Activated CD4-positive, alpha-beta T cell treated with anti-CD3 and anti-CD28 coated beads for 36 hours (primary cell): Measurements from ENCODE around the gene RAPGEF6. TPM values are rescaled to one million over a fixed set of nuclear protein-coding genes. Genes with fewer than 3 reads are reported as not detected.
"Not testable (repeated sequence)": the region's sequence is repeated elsewhere in the genome, so short reads cannot be mapped to it uniquely, and the experiment has no call there.

Experiments used
- ATAC-seq: fragments of 200-7000 bp; cut with Tn5 transposase; one replicate; pipeline ENCODE4 v1.10.0; 2021; ENCODE audit warnings: mild to moderate bottlenecking, moderate library complexity
- CTCF ChIA-PET: fragments of 350-600 bp; sonication (Branson Sonifier 250); formaldehyde crosslinking; loops from one replicate; lab custom pipeline; 2021; ENCODE audit warnings: antibody characterized with exemption; lab: Charles Lee
- POLR2A ChIA-PET: fragments of 350-600 bp; sonication (Branson Sonifier 250); formaldehyde crosslinking; loops from one replicate; lab custom pipeline; 2021; ENCODE audit warnings: antibody characterized with exemption, inconsistent platforms; lab: Charles Lee
- DNase-seq: peaks from one replicate; pipeline ENCODE4 v3.0.0-alpha.2; 2020
- H3K27ac Mint-ChIP-seq: one replicate; pipeline ENCODE4 v1.8.0; 2021; ENCODE audit warnings: mixed read lengths
- H3K27me3 Mint-ChIP-seq: one replicate; pipeline ENCODE4 v1.8.0; 2021; ENCODE audit warnings: mixed read lengths
- H3K36me3 Mint-ChIP-seq: one replicate; pipeline ENCODE4 v1.8.0; 2021; ENCODE audit warnings: low read depth, mixed read lengths
- H3K4me1 Mint-ChIP-seq: one replicate; pipeline ENCODE4 v1.8.0; 2021; ENCODE audit warnings: mixed read lengths
- H3K4me3 Mint-ChIP-seq: one replicate; pipeline ENCODE4 v1.8.0; 2021; ENCODE audit warnings: mild to moderate bottlenecking, moderate library complexity, mixed read lengths
- H3K9me3 Mint-ChIP-seq: one replicate; pipeline ENCODE4 v1.8.0; 2021; ENCODE audit warnings: low read depth, mixed read lengths
- intact Hi-C, 2 experiments: fragments of 100-400 bp; cut with DNase I in 1 of 2; cut with micrococcal nuclease in 1 of 2; formaldehyde crosslinking; loops; one replicate each; pipeline versions ENCODE4 v1.14.2 to v1.15.1; 2022 to 2024; cut with DNase I, micrococcal nuclease
- total RNA-seq, 2 experiments: library from RNA; stranded (reverse); gene quantifications; one replicate each; pipeline ENCODE4 v1.2.3, GENCODE V29; 2021

RAPGEF6 gene
- total RNA-seq, 2 experiments from 2014 or later = 26.5 to 30.5 TPM

DNA sequence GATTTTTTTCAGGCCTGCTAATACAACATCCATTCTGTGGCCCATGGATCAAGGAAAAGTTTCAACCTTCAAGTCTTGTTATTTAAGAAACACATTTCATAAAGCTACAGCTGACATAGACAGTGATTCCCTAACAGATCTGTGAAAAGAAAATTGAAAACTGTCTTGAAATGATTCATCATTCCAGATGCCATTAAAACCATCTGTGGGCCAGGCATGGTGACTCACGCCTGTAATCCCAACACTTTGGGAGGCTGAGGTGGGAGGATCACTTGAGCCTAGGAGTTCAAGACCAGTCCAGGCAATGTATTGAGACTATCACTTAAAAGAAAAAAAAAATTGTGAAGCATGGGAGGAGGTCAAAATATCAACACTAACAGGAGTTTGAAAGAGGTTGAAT lies 6.0 kb downstream of the RAPGEF6 start:
- peaks cover 50% of the 10 kb centered on the region for H3K4me1 Mint-ChIP-seq
- no peak overlapping the region for H3K4me3 Mint-ChIP-seq
- peaks cover 16% of the 10 kb centered on the region for H3K36me3 Mint-ChIP-seq
- H3K9me3 Mint-ChIP-seq = no peaks in the 10 kb centered on the region
- POLR2A ChIA-PET = interaction anchor here (0.7 kb wide), 1 partner anchor 761 kb away, joined by 3 read pairs; no protein-coding TSS in a partner anchor
- DNase-seq (no peak), ATAC-seq (no peak)
- H3K27me3 Mint-ChIP-seq = no peaks in the 10 kb centered on the region
- intact Hi-C loops = no loop called here
- CTCF ChIA-PET = interaction anchor here (1.2 to 1.8 kb wide), 5 partner anchors 18 to 379 kb away, joined by 3 to 5 read pairs (median 3); no protein-coding TSS in a partner anchor
- H3K27ac Mint-ChIP-seq = peak overlapping the region; percentile 67

DNA sequence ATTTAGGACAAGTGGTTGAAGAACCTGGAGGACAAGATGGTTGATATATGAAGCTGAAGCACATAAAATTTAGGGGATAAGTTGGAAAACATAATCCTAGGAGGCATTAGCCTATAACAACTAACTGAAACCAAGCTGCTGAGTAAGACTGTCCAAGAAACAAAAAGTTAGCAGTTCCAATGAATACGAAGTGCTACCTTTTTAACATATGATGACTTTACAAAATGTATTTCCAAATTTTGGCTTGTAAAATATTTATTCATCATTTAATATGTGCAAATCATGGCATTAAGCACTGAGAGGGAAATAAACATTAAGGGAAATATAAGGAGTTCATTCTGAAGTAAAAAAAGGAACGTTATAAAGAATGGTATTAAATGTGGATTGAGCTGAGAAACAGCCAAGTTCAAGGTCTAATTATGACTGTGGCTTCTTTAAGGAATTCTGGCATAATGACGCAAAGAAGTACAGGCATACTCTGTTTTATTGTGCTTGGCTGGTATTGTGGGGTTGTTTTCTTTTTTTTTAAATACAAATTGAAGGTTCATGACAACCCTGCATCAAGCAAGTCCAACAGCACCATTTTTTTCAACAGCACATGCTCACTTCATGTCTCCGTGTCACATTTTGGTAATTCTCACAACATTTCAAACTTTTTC lies 7.7 kb downstream of the RAPGEF6 start:
- DNase-seq (no peak), ATAC-seq (no peak)
- ChIA-PET CTCF (no interaction called here), POLR2A (no interaction called here)
- H3K36me3 Mint-ChIP-seq = peaks cover 24% of the 10 kb centered on the region
- peaks cover 59% of the 10 kb centered on the region for H3K4me1 Mint-ChIP-seq
- H3K27me3 Mint-ChIP-seq = no peaks in the 10 kb centered on the region
- no peaks in the 10 kb centered on the region for H3K9me3 Mint-ChIP-seq
- H3K4me3 Mint-ChIP-seq = no peak overlapping the region
- intact Hi-C loops = no loop called here
- H3K27ac Mint-ChIP-seq = no peak overlapping the region

DNA sequence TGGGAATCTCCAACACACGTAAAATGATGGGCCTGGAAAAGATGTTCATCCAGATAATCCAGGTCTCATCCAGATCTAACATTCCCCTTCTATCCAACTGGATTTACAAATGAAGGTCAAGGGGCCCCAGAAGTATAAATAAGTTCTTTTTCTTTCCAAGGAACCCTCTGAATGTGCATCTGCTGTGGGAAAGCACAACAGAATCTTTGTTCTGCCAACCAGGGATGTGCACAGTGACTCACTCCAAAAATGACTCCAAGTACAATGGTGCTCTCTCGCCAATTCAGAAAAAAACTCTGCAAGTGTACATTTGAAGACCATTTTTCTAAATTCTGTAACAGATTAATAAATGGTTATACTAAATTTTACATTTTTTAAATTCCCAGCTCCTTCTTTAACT lies 12.4 kb downstream of the RAPGEF6 start:
- no peak for DNase-seq
- Mint-ChIP-seq H3K4me1 (peaks cover 73% of the 10 kb centered on the region), H3K27ac (no peak overlapping the region), H3K9me3 (no peaks in the 10 kb centered on the region), H3K36me3 (peaks cover 28% of the 10 kb centered on the region), H3K4me3 (no peak overlapping the region), H3K27me3 (no peaks in the 10 kb centered on the region)
- intact Hi-C loops = no loop called here
- POLR2A ChIA-PET = no interaction called here
- CTCF ChIA-PET = interaction anchor here (0.5 kb wide), 1 partner anchor 93 kb away, joined by 4 read pairs; no protein-coding TSS in a partner anchor
- no peak for ATAC-seq

DNA sequence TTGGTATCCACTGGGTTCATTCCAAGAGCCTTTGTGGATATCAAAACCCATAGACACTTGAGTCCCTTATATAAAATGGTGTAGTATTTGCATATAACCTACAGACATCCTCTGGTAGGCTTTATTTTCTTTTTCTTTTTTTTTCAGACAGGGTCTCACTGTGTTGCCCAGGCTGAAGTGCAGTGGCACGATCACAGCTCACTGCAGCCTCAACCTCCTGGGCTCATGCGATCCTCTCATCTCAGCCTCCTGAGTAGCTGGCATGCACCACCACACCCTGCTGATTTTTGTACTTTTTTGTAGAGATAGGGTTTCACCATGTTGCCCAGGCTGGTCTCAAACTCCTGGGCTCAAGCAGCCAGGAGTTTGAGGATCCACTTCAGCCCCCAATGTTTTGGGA lies 13.9 kb downstream of the RAPGEF6 start:
- H3K27ac Mint-ChIP-seq, CTCF ChIA-PET, ATAC-seq, H3K4me3 Mint-ChIP-seq, H3K27me3 Mint-ChIP-seq, intact Hi-C loops, POLR2A ChIA-PET, DNase-seq, H3K9me3 Mint-ChIP-seq: not testable (repeated sequence)
- H3K36me3 Mint-ChIP-seq = peaks cover 28% of the 10 kb centered on the region
- H3K4me1 Mint-ChIP-seq = peaks cover 74% of the 10 kb centered on the region

DNA sequence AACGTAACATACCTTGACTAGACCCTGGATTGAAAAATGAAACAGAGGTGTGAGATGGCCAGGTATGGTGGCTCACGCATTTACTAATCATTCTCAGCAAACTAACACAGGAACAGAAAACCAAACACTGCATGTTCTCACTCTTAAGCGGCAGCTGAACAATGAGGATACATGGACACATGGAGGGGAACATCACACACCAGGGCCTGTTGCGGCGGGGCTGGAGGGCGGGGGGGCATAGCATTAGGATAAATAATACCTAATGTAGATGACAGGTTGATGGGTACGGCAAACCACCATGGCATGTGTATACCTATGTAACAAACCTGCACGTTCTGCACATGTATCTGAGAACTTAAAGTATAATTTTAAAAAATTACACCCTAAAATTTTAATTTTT lies 15.9 kb downstream of the RAPGEF6 start:
- no peaks in the 10 kb centered on the region for H3K9me3 Mint-ChIP-seq
- no peak for DNase-seq
- no peak for ATAC-seq
- CTCF ChIA-PET = no interaction called here
- H3K4me1 Mint-ChIP-seq = peaks cover 68% of the 10 kb centered on the region
- POLR2A ChIA-PET = no interaction called here
- intact Hi-C loops = no loop called here
- H3K27ac Mint-ChIP-seq = no peak overlapping the region
- H3K27me3 Mint-ChIP-seq = no peaks in the 10 kb centered on the region
- no peak overlapping the region for H3K4me3 Mint-ChIP-seq
- peaks cover 28% of the 10 kb centered on the region for H3K36me3 Mint-ChIP-seq

DNA sequence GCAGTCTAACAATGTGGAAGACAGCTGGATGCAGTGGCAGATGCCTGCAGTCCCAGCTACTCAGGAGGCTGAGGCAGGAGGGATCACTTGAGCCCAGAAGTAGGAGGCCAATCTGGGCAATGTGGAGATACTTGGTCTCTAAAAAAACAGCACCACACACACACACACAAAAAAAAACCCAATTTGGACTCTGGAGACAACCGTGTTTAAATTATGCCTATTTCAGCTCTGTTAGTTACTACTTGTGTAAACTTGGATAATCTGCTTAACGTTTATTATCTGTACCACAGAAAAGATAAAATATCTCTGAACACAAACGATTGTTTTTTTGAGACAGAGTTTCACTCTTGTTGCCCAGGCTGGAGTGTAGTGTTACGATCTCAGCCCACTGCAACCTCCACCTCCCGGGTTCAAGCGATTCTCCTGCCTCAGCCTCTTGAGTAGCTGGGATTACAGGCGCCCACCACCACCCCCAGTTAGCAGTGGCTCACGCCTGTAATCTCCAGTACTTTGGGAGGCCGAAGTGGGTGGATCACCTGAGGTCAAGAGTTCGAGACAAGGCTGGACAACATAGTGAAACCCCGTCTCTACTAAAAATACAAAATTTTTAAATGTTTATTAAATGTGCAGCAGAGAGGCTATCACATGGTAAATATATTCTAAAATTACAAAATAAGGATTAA lies 17.7 kb downstream of the RAPGEF6 start:
- intact Hi-C loops = no loop called here
- Mint-ChIP-seq H3K9me3 (no peaks in the 10 kb centered on the region), H3K4me3 (no peak overlapping the region), H3K27me3 (no peaks in the 10 kb centered on the region), H3K36me3 (peaks cover 23% of the 10 kb centered on the region), H3K27ac (no peak overlapping the region), H3K4me1 (peaks cover 55% of the 10 kb centered on the region)
- ChIA-PET POLR2A (no interaction called here), CTCF (interaction anchor here (0.8 to 1.5 kb wide), 2 partner anchors 28 to 79 kb away, joined by 4 to 5 read pairs; no protein-coding TSS in a partner anchor)
- ATAC-seq = no peak
- no peak for DNase-seq

DNA sequence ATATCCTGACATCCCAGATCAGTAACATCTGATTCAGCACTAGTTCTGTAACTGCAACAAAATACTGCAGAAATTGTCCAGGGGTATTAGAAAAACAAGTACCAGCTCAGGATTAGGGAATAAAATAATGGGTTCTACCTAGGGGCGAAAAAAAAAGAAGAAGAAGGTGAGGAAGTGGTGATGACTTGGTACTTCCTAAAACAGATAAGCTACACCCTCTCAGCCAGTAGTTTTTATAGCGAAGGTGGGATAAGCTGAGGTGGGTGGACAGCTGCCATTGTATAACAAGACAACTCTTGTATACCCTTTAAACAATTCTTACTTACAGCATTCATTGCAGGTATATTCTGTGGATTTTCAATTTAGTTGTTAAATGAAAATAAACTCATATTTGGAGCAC lies 19.1 kb downstream of the RAPGEF6 start:
- Mint-ChIP-seq H3K27ac (no peak overlapping the region), H3K9me3 (peaks cover 2% of the 10 kb centered on the region), H3K4me3 (no peak overlapping the region), H3K4me1 (peaks cover 45% of the 10 kb centered on the region), H3K36me3 (peaks cover 19% of the 10 kb centered on the region), H3K27me3 (no peaks in the 10 kb centered on the region)
- CTCF ChIA-PET = interaction anchor here (0.7 to 1.5 kb wide), 3 partner anchors 27 to 48 kb away, joined by 3 to 4 read pairs (median 3); no protein-coding TSS in a partner anchor
- no peak for DNase-seq
- POLR2A ChIA-PET = no interaction called here
- intact Hi-C loops = no loop called here
- no peak for ATAC-seq

DNA sequence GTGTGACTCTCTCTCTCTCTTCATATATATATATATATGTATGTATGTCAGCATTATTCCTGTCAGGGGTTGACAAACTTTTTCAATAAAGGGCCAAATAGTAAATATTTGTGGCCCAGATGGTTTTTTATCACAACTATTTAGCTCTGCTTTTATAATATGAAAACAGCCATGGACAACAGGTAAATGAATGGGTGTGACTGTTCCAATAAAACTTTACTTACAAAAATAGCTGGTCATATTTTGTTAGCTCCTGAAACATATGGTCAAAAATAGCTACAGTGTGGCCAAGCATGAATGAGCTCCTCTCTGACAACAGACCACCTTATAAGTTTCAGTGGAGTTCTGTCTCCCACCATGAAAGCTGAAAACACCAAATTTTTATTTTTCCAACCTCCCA lies 21.6 kb downstream of the RAPGEF6 start:
- CTCF ChIA-PET = interaction anchor here (0.6 to 1.5 kb wide), 5 partner anchors 24 to 325 kb away, joined by 3 to 7 read pairs (median 4); no protein-coding TSS in a partner anchor
- ATAC-seq (no peak), DNase-seq (no peak)
- peaks cover 28% of the 10 kb centered on the region for H3K36me3 Mint-ChIP-seq
- H3K27me3 Mint-ChIP-seq = no peaks in the 10 kb centered on the region
- POLR2A ChIA-PET = interaction anchor here (0.7 kb wide), 1 partner anchor 21 kb away, joined by 3 read pairs; no protein-coding TSS in a partner anchor
- H3K27ac Mint-ChIP-seq = no peak overlapping the region
- intact Hi-C loops = no loop called here
- peaks cover 2% of the 10 kb centered on the region for H3K9me3 Mint-ChIP-seq
- no peak overlapping the region for H3K4me3 Mint-ChIP-seq
- peaks cover 45% of the 10 kb centered on the region for H3K4me1 Mint-ChIP-seq

DNA sequence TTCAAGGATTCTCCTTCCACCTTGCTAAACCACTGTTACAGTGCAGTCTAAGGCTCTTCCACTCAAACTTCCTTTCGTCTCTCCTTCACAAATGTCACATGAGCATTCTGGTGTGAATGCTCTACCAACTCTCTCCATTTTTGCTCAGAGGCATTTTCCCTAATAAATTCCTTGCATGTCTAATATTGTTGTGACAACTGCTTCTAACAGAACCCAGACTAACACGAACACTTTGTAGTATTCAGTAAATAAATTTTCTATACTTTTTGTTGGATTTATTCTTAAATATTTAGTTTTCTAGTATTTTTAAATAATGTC lies 24.0 kb downstream of the RAPGEF6 start:
- H3K9me3 Mint-ChIP-seq = peaks cover 2% of the 10 kb centered on the region
- CTCF ChIA-PET = interaction anchor here (1.0 to 1.4 kb wide), 3 partner anchors 18 to 200 kb away, joined by 3 read pairs; no protein-coding TSS in a partner anchor
- no peak overlapping the region for H3K4me3 Mint-ChIP-seq
- H3K36me3 Mint-ChIP-seq = peaks cover 29% of the 10 kb centered on the region
- no peak for DNase-seq
- no peak for ATAC-seq
- intact Hi-C loops = no loop called here
- H3K27ac Mint-ChIP-seq = no peak overlapping the region
- peaks cover 47% of the 10 kb centered on the region for H3K4me1 Mint-ChIP-seq
- POLR2A ChIA-PET = no interaction called here
- H3K27me3 Mint-ChIP-seq = no peaks in the 10 kb centered on the region

DNA sequence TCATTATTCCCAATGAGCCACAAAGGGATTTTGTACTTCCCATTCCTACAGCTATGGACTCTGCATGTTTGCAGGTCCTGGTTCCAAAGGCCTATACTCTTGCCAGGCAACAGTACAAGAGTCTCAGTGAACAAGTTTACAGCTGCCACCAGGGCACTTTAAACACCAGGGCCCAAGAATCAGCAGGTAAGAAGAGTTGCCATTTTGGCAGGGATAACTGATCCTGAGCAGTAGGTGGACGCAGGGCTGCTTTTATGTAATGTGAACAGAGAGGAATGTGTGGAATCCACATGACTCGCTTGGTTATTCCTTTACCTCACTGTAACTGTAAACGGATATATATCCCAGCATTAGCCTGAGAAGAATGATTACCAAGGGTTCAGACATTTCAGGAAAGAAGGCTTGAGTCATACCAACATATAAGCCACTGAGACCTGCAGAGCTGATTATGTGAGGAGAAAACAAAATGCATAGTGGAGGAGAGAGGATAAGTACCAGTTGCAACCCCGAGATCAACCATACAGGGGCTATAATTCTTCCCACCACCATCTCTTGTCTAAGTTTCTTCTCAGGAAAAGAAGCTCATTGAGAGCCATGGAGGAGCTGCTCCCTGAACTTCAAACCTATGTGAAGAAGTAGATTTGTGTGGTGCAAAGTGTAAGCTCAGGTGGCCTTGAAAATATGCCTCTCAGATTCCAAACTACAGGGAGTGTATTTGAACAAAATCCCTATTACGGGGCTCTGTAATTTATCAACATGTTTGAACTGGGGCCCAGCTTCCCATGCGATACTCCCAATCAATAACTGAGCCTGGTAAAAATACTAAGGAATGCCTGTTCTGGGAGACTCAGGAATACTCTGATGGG lies 24.6 kb downstream of the RAPGEF6 start:
- H3K36me3 Mint-ChIP-seq = peaks cover 26% of the 10 kb centered on the region
- intact Hi-C loops = no loop called here
- no peak for DNase-seq
- ATAC-seq = no peak
- no peak overlapping the region for H3K4me3 Mint-ChIP-seq
- H3K9me3 Mint-ChIP-seq = peaks cover 2% of the 10 kb centered on the region
- CTCF ChIA-PET = interaction anchor here (1.0 to 1.4 kb wide), 3 partner anchors 19 to 200 kb away, joined by 3 read pairs; no protein-coding TSS in a partner anchor
- peaks cover 45% of the 10 kb centered on the region for H3K4me1 Mint-ChIP-seq
- H3K27ac Mint-ChIP-seq = no peak overlapping the region
- H3K27me3 Mint-ChIP-seq = no peaks in the 10 kb centered on the region
- POLR2A ChIA-PET = no interaction called here

DNA sequence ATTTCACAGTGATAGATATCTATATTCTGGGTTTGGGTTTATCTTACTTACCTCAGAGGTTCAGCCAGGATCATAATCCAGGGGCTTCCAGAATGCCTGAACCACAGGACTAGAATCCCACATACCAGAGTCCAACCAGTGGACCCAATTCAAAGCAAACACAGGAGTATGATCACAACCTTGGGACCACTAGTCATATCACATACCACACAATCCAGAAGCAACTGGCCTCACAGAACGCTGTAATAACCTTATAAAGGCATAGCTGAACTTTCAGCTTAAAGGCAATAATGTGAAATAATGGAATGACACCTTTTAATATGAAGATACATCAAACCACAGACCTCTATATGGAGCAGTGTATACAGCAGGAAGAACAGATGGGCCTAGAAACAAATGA lies 25.3 kb downstream of the RAPGEF6 start:
- H3K4me1 Mint-ChIP-seq = peaks cover 50% of the 10 kb centered on the region
- ATAC-seq = no peak
- intact Hi-C loops = no loop called here
- H3K4me3 Mint-ChIP-seq = no peak overlapping the region
- no peak overlapping the region for H3K27ac Mint-ChIP-seq
- POLR2A ChIA-PET = no interaction called here
- H3K27me3 Mint-ChIP-seq = no peaks in the 10 kb centered on the region
- H3K36me3 Mint-ChIP-seq = peaks cover 24% of the 10 kb centered on the region
- CTCF ChIA-PET = interaction anchor here (1.4 kb wide), 1 partner anchor 21 kb away, joined by 3 read pairs; no protein-coding TSS in a partner anchor
- DNase-seq = no peak
- peaks cover 2% of the 10 kb centered on the region for H3K9me3 Mint-ChIP-seq
